Peyer's patch (tissue), 4 donors: ENCODE measurements around the gene NPEPL1. TPM values are rescaled to one million over a fixed set of nuclear protein-coding genes. Genes with fewer than 3 reads are reported as not detected.

Experiments used
- DNase-seq, 3 donors: peaks; one replicate each; pipeline ENCODE4 v3.0.0-alpha.2; 2017 to 2019
- H3K27ac ChIP-seq, 4 donors: fragments of 200-600 bp; sonication (generic); one replicate each; pipeline ENCODE4 v1.5.1; 2016 to 2019
- H3K27me3 ChIP-seq, 2 donors: fragments of 200-600 bp; sonication (generic); one replicate each; pipeline ENCODE4 v1.5.1; 2019
- H3K36me3 ChIP-seq, 3 donors: fragments of 200-600 bp; sonication (generic); one replicate each; pipeline ENCODE4 v1.5.1; 2016 to 2019
- H3K4me1 ChIP-seq, 4 donors: fragments of 200-600 bp; sonication (generic); one replicate each; pipeline ENCODE4 v1.5.1; 2016 to 2019
- H3K4me3 ChIP-seq, 4 donors: fragments of 200-600 bp; sonication (generic); 1 replicate in 3 of 4; 2 replicates in 1 of 4; pipeline ENCODE4 v1.5.1; 2016 to 2019; ENCODE audit warnings: mild to moderate bottlenecking in 1 of 4
- H3K9me3 ChIP-seq, 4 donors: fragments of 200-600 bp; sonication (generic); one replicate each; pipeline ENCODE4 v1.5.1; 2016 to 2019; ENCODE audit warnings: mild to moderate bottlenecking in 1 of 4
- CTCF ChIP-seq, 6 experiments: fragments of 450-650 bp in 4 of 6; fragments of 200-600 bp in 2 of 6; sonication (generic) in 1 of 6; IDR thresholded peaks; one replicate each; pipeline ENCODE4 v1.5.1; 2017 to 2019; ENCODE audit warnings: antibody characterized with exemption in 6 of 6, mild to moderate bottlenecking in 3 of 6, moderate library complexity in 1 of 6
- POLR2A ChIP-seq, 2 donors: fragments of 450-650 bp; IDR thresholded peaks; one replicate each; pipeline ENCODE4 v1.5.1; 2017; ENCODE audit warnings: antibody characterized with exemption in 2 of 2, mild to moderate bottlenecking in 2 of 2, moderate library complexity in 2 of 2
- total RNA-seq, 4 donors: library from RNA; depleted of rRNA; stranded (reverse); fragments of >200 nt; gene quantifications; one replicate each; pipeline ENCODE4 v1.1.0, GENCODE V29; 2016

Gene NPEPL1
- total RNA-seq, 4 donors from 2014 or later = 36.3 to 80.4 (median 63.0) TPM

- TF ChIP-seq POLR2A (IDR thresholded peaks at IDR 0.05) (no peak), CTCF (IDR thresholded peaks at IDR 0.05) (no peak)
- H3K36me3 ChIP-seq = peaks cover 0 to 38% (median 0%) of the 10 kb centered on the region in 3 donors
- H3K9me3 ChIP-seq = no peaks in the 10 kb centered on the region
- H3K27ac ChIP-seq = no peak overlapping the region
- H3K4me3 ChIP-seq = no peak overlapping the region
- H3K27me3 ChIP-seq = no peaks in the 10 kb centered on the region
- DNase-seq = peak in 2 of 3 donors; percentile 39 to 44
- peaks cover 3 to 12% (median 5%) of the 10 kb centered on the region in 4 donors for H3K4me1 ChIP-seq
These were observed 1.9 kb downstream of the NPEPL1 start for GRCh38 chr20:58694241-58695083.

GRCh38 chr20:58695084-58695722 lies 2.6 kb downstream of the NPEPL1 start:
- H3K27ac ChIP-seq = no peak overlapping the region
- no peak overlapping the region for H3K4me3 ChIP-seq
- TF ChIP-seq CTCF (IDR thresholded peaks at IDR 0.05) (no peak), POLR2A (IDR thresholded peaks at IDR 0.05) (no peak)
- DNase-seq = no peak
- H3K9me3 ChIP-seq = no peaks in the 10 kb centered on the region
- peaks cover 0 to 42% (median 0%) of the 10 kb centered on the region in 3 donors for H3K36me3 ChIP-seq
- no peaks in the 10 kb centered on the region for H3K27me3 ChIP-seq
- peaks cover 3 to 12% (median 5%) of the 10 kb centered on the region in 4 donors for H3K4me1 ChIP-seq

- DNase-seq = peak in 1 of 3 donors; percentile 30
- Histone ChIP-seq H3K9me3 (no peaks in the 10 kb centered on the region), H3K27ac (no peak overlapping the region), H3K36me3 (peaks cover 0 to 44% (median 0%) of the 10 kb centered on the region in 3 donors), H3K4me1 (peaks cover 3 to 12% (median 5%) of the 10 kb centered on the region in 4 donors), H3K27me3 (no peaks in the 10 kb centered on the region), H3K4me3 (no peak overlapping the region)
- TF ChIP-seq CTCF (IDR thresholded peaks at IDR 0.05) (no peak), POLR2A (IDR thresholded peaks at IDR 0.05) (no peak)
These were observed 3.3 kb downstream of the NPEPL1 start for GRCh38 chr20:58695895-58696375.

GRCh38 chr20:58696411-58696961 lies 3.9 kb downstream of the NPEPL1 start:
- Histone ChIP-seq H3K9me3 (no peaks in the 10 kb centered on the region), H3K27me3 (no peaks in the 10 kb centered on the region), H3K27ac (no peak overlapping the region), H3K4me1 (peaks cover 3 to 12% (median 5%) of the 10 kb centered on the region in 4 donors), H3K4me3 (no peak overlapping the region), H3K36me3 (peaks cover 0 to 50% (median 0%) of the 10 kb centered on the region in 3 donors)
- no peak for DNase-seq
- TF ChIP-seq POLR2A (IDR thresholded peaks at IDR 0.05) (no peak), CTCF (IDR thresholded peaks at IDR 0.05) (no peak)

GRCh38 chr20:58697201-58697866 lies 4.7 kb downstream of the NPEPL1 start:
- peak in 1 of 3 donors; percentile 29 for DNase-seq
- H3K9me3 ChIP-seq = no peaks in the 10 kb centered on the region
- H3K4me3 ChIP-seq = no peak overlapping the region
- no peaks in the 10 kb centered on the region for H3K27me3 ChIP-seq
- no peak overlapping the region for H3K27ac ChIP-seq
- H3K36me3 ChIP-seq = peaks cover 0 to 58% (median 0%) of the 10 kb centered on the region in 3 donors
- no peak for TF ChIP-seq CTCF (IDR thresholded peaks at IDR 0.05)
- TF ChIP-seq POLR2A (IDR thresholded peaks at IDR 0.05) = no peak
- peaks cover 3 to 12% (median 5%) of the 10 kb centered on the region in 4 donors for H3K4me1 ChIP-seq
